Breast epithelium (tissue), 3 donors: ENCODE results near the gene VLDLR.

ENCODE experiments used
- CTCF ChIP-seq, 3 donors: fragments of 450-650 bp; IDR thresholded peaks; one replicate each; pipeline ENCODE4 v1.5.1; 2016 to 2017; ENCODE audit warnings: antibody characterized with exemption in 3 of 3, mild to moderate bottlenecking in 3 of 3, moderate library complexity in 3 of 3
- POLR2A ChIP-seq: fragments of 450-650 bp; IDR thresholded peaks from one replicate; pipeline ENCODE4 v1.6.1; 2016; ENCODE audit warnings: antibody characterized with exemption, mild to moderate bottlenecking, moderate library complexity
- POLR2AphosphoS5 ChIP-seq, 3 donors: sonication (generic); formaldehyde crosslinking; IDR thresholded peaks; one replicate each; pipeline ENCODE4 v1.6.1; 2017; ENCODE audit warnings: antibody characterized with exemption in 3 of 3

- TF ChIP-seq POLR2A (no peak), CTCF (IDR thresholded peaks at IDR 0.05) (no peak), POLR2AphosphoS5 (IDR thresholded peaks at IDR 0.05) (no peak)
These were observed 79.4 kb downstream of the VLDLR start for GRCh38 chr9:2700909-2701550.
